Neural cell (in vitro differentiated cells): ENCODE results near the gene MTRR.

ENCODE experiments used
- EP300 ChIP-seq: fragments of 450-650 bp; conservative IDR thresholded peaks from 2 replicates; pipeline ENCODE4 v1.6.1; 2014; ENCODE audit warnings: antibody characterized with exemption, mild to moderate bottlenecking, moderate library complexity; ENCODE audit not compliant: poor library complexity, severe bottlenecking
- EZH2 ChIP-seq: fragments of 200-600, 300-800 bp; shearing (Covaris generic), sonication (generic); IDR thresholded peaks from 2 replicates; pipeline ENCODE4 v1.6.1; 2014; ENCODE audit warnings: antibody characterized with exemption, low read length, borderline replicate concordance, mild to moderate bottlenecking; ENCODE audit not compliant: insufficient read depth, poor library complexity, severe bottlenecking
- MXI1 ChIP-seq: fragments of 450-650 bp; conservative IDR thresholded peaks from 2 replicates; pipeline ENCODE4 v1.6.1; 2014; ENCODE audit warnings: antibody characterized with exemption, mild to moderate bottlenecking; ENCODE audit not compliant: poor library complexity, severe bottlenecking
- POLR2AphosphoS5 ChIP-seq: IDR thresholded peaks from 2 replicates; pipeline ENCODE4 v1.6.1; 2012
- SMC3 ChIP-seq: fragments of 450-650 bp; conservative IDR thresholded peaks from 2 replicates; pipeline ENCODE4 v1.6.1; 2014; ENCODE audit warnings: antibody characterized with exemption, mild to moderate bottlenecking, moderate library complexity; ENCODE audit not compliant: poor library complexity
- TAF1 ChIP-seq: IDR thresholded peaks from 2 replicates; pipeline ENCODE4 v1.6.1; 2012; ENCODE audit warnings: low read depth
- TF ChIP-seq, protein P1 (sequence below): fragments of 450-650 bp; IDR thresholded peaks from 2 replicates; pipeline ENCODE4 v1.5.1; 2014; ENCODE audit warnings: antibody characterized with exemption, mild to moderate bottlenecking, moderate library complexity; ENCODE audit not compliant: poor library complexity, severe bottlenecking
- TF ChIP-seq, protein P2 (sequence below): IDR thresholded peaks from 2 replicates; pipeline ENCODE4 v1.6.1; 2012; ENCODE audit warnings: borderline replicate concordance

DNA sequence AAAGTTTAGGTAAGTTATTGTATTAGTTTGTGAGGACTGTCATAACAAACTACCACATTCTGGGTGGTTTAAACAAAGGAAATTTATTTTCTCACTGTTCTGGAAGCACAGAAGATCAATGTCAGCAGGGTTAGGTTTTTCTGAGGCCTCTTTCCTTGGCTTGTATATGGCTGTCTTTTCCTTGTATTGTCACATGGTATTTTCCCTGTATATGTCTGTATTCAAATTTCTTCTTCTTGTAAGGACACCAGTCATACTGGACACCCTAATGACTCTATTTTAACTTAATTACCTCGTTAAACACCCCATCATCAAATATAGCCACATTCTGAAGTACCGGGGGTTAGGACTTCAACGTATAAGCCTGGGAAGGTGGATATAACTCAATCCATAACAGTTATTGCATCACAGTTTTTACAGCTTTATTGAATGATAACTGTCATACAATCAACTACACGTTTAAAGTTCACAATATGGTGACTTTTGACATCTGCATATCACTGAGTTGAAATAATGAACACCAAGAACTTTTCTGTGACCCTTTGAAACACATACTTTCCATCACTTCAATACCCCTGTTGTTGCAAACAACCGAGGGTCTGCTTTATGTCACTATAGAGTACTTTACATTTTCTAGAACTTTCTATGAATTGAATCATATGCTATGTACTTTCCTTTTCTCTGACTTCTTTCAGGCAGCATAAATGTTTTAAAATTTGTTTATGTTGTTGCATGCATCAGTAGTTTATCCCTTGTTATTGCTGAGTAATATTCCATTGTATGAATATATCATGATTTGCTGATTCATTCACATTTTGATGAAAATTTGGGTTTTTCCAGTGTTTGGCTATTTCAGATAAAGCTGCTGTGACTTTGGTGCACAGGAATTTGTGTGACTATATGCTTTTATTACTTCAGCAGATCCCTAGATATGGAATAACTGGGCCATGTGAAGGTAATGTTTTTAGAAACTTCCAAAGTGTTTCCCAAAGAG, 48.5 kb downstream of the MTRR start:
- TF ChIP-seq, protein P1, sequence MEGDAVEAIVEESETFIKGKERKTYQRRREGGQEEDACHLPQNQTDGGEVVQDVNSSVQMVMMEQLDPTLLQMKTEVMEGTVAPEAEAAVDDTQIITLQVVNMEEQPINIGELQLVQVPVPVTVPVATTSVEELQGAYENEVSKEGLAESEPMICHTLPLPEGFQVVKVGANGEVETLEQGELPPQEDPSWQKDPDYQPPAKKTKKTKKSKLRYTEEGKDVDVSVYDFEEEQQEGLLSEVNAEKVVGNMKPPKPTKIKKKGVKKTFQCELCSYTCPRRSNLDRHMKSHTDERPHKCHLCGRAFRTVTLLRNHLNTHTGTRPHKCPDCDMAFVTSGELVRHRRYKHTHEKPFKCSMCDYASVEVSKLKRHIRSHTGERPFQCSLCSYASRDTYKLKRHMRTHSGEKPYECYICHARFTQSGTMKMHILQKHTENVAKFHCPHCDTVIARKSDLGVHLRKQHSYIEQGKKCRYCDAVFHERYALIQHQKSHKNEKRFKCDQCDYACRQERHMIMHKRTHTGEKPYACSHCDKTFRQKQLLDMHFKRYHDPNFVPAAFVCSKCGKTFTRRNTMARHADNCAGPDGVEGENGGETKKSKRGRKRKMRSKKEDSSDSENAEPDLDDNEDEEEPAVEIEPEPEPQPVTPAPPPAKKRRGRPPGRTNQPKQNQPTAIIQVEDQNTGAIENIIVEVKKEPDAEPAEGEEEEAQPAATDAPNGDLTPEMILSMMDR = no peak
- TF ChIP-seq SMC3 (no peak), EZH2 (no peak), POLR2AphosphoS5 (no peak), TAF1 (no peak), EP300 (no peak), MXI1 (no peak)
- TF ChIP-seq, protein P2, sequence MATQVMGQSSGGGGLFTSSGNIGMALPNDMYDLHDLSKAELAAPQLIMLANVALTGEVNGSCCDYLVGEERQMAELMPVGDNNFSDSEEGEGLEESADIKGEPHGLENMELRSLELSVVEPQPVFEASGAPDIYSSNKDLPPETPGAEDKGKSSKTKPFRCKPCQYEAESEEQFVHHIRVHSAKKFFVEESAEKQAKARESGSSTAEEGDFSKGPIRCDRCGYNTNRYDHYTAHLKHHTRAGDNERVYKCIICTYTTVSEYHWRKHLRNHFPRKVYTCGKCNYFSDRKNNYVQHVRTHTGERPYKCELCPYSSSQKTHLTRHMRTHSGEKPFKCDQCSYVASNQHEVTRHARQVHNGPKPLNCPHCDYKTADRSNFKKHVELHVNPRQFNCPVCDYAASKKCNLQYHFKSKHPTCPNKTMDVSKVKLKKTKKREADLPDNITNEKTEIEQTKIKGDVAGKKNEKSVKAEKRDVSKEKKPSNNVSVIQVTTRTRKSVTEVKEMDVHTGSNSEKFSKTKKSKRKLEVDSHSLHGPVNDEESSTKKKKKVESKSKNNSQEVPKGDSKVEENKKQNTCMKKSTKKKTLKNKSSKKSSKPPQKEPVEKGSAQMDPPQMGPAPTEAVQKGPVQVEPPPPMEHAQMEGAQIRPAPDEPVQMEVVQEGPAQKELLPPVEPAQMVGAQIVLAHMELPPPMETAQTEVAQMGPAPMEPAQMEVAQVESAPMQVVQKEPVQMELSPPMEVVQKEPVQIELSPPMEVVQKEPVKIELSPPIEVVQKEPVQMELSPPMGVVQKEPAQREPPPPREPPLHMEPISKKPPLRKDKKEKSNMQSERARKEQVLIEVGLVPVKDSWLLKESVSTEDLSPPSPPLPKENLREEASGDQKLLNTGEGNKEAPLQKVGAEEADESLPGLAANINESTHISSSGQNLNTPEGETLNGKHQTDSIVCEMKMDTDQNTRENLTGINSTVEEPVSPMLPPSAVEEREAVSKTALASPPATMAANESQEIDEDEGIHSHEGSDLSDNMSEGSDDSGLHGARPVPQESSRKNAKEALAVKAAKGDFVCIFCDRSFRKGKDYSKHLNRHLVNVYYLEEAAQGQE = no peak
